ENCODE results near the gene NAALADL2. TPM values are rescaled to one million over a fixed set of nuclear protein-coding genes. Genes with fewer than 3 reads are reported as not detected.
"Not testable (repeated sequence)": the region's sequence is repeated elsewhere in the genome, so short reads cannot be mapped to it uniquely, and the experiment has no call there.

NAALADL2 gene
- total RNA-seq, 2 experiments from 2014 or later: not detected

DNA sequence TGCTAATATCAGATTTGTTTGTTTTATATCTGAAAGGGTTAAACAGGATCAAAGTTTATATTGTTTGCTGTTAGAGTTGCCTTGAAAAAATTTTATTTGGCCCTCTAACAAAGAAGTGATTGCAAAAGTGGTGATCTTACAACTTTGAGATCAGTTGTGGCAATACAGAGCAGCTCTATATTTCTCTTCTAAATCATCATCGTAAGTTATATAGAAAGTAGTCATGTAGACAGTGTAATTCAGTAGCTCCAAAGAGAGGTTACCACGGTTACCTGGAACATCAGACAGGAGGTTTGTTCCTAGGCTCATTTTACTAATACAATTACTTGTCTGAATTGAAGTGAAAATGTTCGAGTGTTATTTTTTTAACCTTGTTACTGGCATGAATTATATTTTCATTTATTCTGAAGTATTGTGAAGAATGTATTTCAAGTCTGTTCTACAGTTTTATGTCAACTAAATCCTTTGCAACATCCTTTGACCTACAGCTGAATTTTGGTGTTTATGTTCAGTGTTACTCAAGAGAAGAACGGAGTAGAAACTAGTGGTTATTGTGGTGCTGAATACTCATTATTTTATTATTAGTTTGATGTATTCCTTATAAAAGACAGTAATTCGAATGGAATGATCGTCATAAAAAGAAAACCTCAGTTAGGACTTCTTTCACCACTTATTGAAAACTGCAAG is 214.2 kb downstream of the NAALADL2 start:
- Mint-ChIP-seq H3K27me3 (no peaks in the 10 kb centered on the region), H3K4me1 (no peaks in the 10 kb centered on the region)
- CTCF ChIA-PET: no interaction called here

DNA sequence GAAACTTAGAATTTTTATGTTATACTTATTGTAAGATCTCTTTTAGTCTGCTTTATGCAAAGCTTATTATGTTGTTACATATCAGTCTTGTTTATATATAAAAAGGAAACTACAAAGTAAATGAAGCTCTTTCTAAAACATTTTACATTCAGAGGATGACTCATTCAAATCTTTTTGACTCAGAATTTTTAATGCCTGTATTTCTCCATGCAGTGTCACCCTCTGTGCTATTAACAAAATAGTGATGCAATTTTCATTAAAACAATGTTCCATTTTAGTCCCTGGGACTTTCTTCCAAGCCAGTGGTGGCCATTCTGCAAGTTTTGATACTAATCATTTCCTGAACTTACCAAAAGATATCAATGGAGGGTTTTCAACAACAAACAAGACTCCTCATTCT is 216.1 kb downstream of the NAALADL2 start:
- peaks cover 2% of the 10 kb centered on the region for H3K9me3 Mint-ChIP-seq
- no peak for DNase-seq
- no peaks in the 10 kb centered on the region for H3K27me3 Mint-ChIP-seq
- ChIA-PET POLR2A (no interaction called here), CTCF (no interaction called here)
- no peak overlapping the region for H3K27ac Mint-ChIP-seq
- no peak overlapping the region for H3K4me3 Mint-ChIP-seq
- no peaks in the 10 kb centered on the region for H3K4me1 Mint-ChIP-seq
- H3K36me3 Mint-ChIP-seq (ENCODE audit: low read depth): no peaks in the 10 kb centered on the region

More for the DNA sequence above, 214.2 kb downstream of the NAALADL2 start:
- no peak overlapping the region for H3K27ac Mint-ChIP-seq
- no peak for DNase-seq
- no peaks in the 10 kb centered on the region for H3K36me3 Mint-ChIP-seq (ENCODE audit: low read depth)
- H3K9me3 Mint-ChIP-seq: peaks cover 2% of the 10 kb centered on the region
- no peak overlapping the region for H3K4me3 Mint-ChIP-seq
- POLR2A ChIA-PET: no interaction called here

DNA sequence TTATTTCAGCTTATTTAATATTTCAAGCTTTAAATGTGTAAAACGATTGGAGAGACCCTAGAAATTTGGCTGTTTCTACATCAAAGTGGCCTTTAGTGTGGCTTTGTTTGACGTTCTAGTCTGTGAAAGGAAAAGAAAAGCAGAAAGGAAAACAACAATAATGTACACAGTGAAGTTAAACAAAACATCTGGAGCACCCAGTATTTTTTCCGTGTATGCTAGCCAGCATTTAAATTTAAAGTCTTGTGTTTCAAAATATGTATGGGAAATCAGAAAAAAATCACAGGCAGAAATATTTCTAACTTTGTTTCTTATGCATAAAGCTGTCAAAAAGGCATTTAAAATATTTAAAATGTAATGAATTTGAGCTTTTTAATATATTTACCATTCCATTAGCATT is 218.1 kb downstream of the NAALADL2 start:
- H3K36me3 Mint-ChIP-seq (ENCODE audit: low read depth): no peaks in the 10 kb centered on the region
- peaks cover 2% of the 10 kb centered on the region for H3K9me3 Mint-ChIP-seq
- no peak overlapping the region for H3K27ac Mint-ChIP-seq
- CTCF ChIA-PET: no interaction called here
- POLR2A ChIA-PET: no interaction called here
- no peaks in the 10 kb centered on the region for H3K27me3 Mint-ChIP-seq
- DNase-seq: no peak
- no peaks in the 10 kb centered on the region for H3K4me1 Mint-ChIP-seq
- H3K4me3 Mint-ChIP-seq: no peak overlapping the region

DNA sequence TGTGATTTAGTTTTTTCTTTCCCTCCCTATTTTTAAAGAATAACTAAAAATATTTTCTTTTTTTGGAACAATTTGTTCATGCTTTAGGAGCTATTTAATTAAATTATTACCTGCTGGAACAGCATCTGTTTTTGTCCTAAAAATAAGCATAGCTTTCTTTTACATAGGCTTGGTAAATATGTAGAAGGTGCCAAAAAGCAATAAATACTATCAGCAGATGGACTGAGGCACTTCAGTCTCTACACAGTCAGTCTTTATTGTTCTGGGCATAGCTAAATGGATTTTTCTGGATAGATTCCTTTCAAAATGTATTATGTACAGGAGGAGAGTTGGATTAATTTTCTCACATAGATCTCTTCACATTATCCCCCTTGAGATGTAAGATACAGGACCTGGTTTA is 223.5 kb downstream of the NAALADL2 start:
- CTCF ChIA-PET: no interaction called here

DNA sequence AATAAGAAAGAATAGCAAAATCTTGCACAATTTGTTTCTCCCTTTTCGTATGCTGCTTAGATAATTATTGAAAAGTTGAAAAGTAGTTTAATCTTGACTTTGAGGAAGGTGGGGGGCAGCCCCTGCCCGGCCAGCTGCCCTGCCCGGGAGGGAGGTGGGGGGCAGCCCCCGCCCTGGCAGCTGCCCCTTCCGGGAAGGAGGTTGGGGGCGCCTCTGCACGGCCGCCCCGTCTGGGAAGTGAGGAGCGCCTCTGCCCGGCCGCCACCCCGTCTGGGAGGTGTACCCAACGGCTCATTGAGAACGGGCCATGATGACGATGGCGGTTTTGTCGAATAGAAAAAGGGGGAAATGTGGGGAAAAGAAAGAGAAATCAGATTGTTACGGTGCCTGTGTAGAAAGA is 228.0 kb downstream of the NAALADL2 start:
- CTCF ChIA-PET; H3K4me3 Mint-ChIP-seq; POLR2A ChIA-PET; H3K4me1 Mint-ChIP-seq; H3K27me3 Mint-ChIP-seq; H3K9me3 Mint-ChIP-seq; H3K36me3 Mint-ChIP-seq (ENCODE audit: low read depth); H3K27ac Mint-ChIP-seq; DNase-seq: not testable (repeated sequence)

More for the DNA sequence above, 223.5 kb downstream of the NAALADL2 start:
- Mint-ChIP-seq H3K27me3 (no peaks in the 10 kb centered on the region), H3K4me3 (no peak overlapping the region), H3K9me3 (no peaks in the 10 kb centered on the region), H3K4me1 (no peaks in the 10 kb centered on the region), H3K27ac (no peak overlapping the region), H3K36me3 (ENCODE audit: low read depth) (no peaks in the 10 kb centered on the region)
- no peak for DNase-seq
- POLR2A ChIA-PET: no interaction called here

DNA sequence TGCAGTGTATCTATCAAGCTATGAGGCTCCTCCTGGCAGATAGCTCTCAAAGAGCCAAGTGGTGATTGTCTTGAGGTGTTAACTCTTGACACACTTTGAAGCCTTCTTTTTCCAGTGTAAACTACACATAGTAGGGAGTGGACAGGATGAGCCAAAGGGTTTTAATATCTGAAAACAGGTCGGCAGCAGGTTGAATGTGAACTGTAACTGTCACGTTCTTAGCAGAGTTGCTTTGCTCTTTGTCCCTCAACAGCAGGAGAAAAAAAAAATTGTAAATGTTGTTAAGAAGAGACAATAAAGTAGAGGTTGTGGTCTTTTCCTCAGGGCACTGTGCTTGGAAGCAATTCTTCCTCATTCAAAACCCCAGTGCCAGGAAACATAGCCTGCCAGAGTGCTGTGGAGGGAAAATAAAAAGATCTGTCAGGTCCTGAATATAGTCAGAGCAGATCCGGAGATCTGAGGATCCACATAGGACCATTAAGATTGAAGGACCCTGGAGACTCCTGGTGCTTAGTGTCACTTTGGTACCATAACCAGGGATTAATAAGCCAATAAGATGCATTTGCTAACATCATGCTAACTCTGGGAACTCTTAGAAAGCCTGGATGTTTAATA is 229.7 kb downstream of the NAALADL2 start:
- no peaks in the 10 kb centered on the region for H3K9me3 Mint-ChIP-seq
- H3K4me3 Mint-ChIP-seq: no peak overlapping the region
- ChIA-PET CTCF (no interaction called here), POLR2A (no interaction called here)
- H3K27ac Mint-ChIP-seq: no peak overlapping the region
- no peak for DNase-seq
- no peaks in the 10 kb centered on the region for H3K36me3 Mint-ChIP-seq (ENCODE audit: low read depth)
- no peaks in the 10 kb centered on the region for H3K4me1 Mint-ChIP-seq
- H3K27me3 Mint-ChIP-seq: no peaks in the 10 kb centered on the region

DNA sequence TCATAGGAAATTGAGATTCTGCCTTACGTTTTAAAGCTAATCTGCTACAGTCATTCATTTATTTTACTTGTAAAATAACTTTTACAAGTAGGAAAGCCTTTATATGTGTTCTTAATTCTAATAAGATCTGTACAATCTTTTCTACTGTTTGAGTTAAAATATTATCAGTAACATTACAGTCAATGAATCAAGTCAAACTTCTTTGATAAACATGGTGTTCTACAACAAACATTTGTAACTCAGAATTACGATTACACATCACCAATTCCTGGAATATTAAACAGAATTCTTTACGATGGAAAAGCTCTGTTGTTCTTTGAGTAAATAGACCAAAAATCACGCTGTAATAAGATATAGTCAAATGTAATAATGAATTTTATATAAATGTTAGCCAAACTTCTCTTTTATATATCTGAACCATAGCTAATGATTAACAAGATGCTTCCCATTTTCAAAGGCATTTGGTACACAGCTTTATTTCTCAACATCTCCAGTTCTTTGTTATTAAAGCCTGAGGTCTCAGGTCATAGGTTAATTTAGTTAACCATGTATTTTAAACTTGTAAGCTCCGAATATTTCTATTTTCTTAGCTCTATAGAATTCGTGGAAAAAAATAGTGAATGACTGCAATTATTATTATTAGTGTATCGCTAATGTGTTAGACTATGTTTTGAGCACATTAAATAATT is 232.4 kb downstream of the NAALADL2 start:
- CTCF ChIA-PET: no interaction called here
- POLR2A ChIA-PET: no interaction called here

DNA sequence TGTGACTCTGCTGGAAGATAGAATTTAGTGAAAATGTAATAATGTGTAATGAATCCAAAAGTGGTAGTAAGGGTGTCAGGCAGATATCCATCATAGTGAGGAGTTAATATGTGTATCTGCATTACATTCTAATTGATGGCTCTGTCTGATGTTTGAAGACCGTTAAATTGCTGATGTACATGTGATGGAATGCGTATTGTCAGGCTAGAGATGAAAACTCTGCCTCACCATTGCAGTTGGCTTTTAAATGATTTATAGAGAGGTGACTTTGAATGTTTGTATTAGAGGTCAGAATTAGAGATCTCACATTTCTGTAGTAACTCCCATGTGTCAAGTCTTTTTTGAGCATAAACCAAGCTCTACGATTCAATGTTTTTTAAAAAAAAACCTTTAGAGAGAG is 234.6 kb downstream of the NAALADL2 start:
- DNase-seq: no peak
- no peaks in the 10 kb centered on the region for H3K27me3 Mint-ChIP-seq
- no peak overlapping the region for H3K27ac Mint-ChIP-seq
- H3K36me3 Mint-ChIP-seq (ENCODE audit: low read depth): no peaks in the 10 kb centered on the region
- CTCF ChIA-PET: no interaction called here
- no peak overlapping the region for H3K4me3 Mint-ChIP-seq
- POLR2A ChIA-PET: no interaction called here
- H3K4me1 Mint-ChIP-seq: no peaks in the 10 kb centered on the region
- no peaks in the 10 kb centered on the region for H3K9me3 Mint-ChIP-seq

More for the DNA sequence above, 232.4 kb downstream of the NAALADL2 start:
- Mint-ChIP-seq H3K9me3 (no peaks in the 10 kb centered on the region), H3K36me3 (ENCODE audit: low read depth) (no peaks in the 10 kb centered on the region), H3K4me3 (no peak overlapping the region), H3K4me1 (no peaks in the 10 kb centered on the region), H3K27ac (no peak overlapping the region), H3K27me3 (no peaks in the 10 kb centered on the region)
- DNase-seq: no peak

DNA sequence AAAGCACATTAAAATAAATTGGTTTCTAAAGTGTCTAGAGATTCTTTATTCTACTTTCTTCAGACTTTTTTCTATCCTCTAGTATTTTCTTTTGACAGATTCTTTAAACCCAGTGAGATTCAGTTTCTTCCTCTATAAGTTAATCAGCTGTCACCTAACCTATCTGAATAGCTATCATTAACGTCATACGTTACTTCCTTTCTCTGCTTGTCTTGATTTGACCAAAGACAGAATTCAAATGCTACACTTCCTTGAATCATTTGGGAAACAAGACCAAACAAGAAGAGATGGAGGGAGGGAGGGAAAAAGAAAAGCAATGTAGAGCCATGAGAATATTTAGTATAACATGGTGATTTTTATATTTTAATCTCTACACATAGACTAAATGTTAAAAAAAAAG is 235.2 kb downstream of the NAALADL2 start:
- ChIA-PET CTCF (no interaction called here), POLR2A (no interaction called here)
- no peaks in the 10 kb centered on the region for H3K27me3 Mint-ChIP-seq
- no peak overlapping the region for H3K4me3 Mint-ChIP-seq
- H3K27ac Mint-ChIP-seq: no peak overlapping the region
- no peaks in the 10 kb centered on the region for H3K4me1 Mint-ChIP-seq
- no peak for DNase-seq
- no peaks in the 10 kb centered on the region for H3K9me3 Mint-ChIP-seq
- H3K36me3 Mint-ChIP-seq (ENCODE audit: low read depth): no peaks in the 10 kb centered on the region

DNA sequence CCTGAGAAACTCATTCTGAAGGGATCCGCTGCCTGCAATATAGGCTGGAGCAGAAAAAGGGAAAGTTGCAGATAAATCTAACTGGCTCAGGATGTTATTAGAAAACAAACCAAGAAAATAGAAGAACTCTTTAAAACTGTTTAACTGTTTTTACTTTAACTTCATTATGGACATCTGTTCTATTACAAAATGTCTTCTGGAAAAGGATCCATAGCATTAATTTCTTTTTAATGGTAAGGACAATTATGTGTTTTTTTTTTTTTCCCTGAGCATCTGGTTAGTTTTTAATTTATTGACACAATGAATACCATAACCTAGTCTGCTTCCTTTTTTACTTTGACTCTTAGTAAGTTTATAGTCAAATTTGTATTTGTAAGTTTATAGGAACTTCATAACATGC is 239.5 kb downstream of the NAALADL2 start:
- no peaks in the 10 kb centered on the region for H3K9me3 Mint-ChIP-seq
- H3K36me3 Mint-ChIP-seq (ENCODE audit: low read depth): no peaks in the 10 kb centered on the region
- no peaks in the 10 kb centered on the region for H3K4me1 Mint-ChIP-seq
- no peaks in the 10 kb centered on the region for H3K27me3 Mint-ChIP-seq
- no peak for DNase-seq
- no peak overlapping the region for H3K4me3 Mint-ChIP-seq
- H3K27ac Mint-ChIP-seq: no peak overlapping the region
- CTCF ChIA-PET: no interaction called here
- POLR2A ChIA-PET: no interaction called here

DNA sequence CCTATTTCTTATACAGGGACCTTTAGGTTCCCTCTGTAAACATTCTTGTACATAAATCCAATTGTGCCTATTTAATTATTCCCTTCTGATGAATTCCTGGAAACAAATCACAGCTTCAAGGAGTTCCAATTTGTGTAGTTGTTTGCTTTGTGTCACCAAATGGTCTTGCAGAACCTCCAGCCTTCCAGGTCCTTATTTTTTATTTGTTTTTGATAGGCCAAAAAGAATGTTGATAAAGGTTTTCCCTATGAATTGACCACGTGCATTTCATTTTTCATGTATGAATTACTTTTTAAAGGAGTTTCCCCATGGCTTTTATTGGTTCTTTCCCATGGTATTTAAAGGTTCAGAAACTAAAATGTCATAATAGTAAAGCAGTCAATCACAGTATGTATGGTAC is 243.0 kb downstream of the NAALADL2 start:
- Mint-ChIP-seq H3K4me3 (no peak overlapping the region), H3K4me1 (no peaks in the 10 kb centered on the region), H3K9me3 (no peaks in the 10 kb centered on the region), H3K27ac (no peak overlapping the region), H3K36me3 (ENCODE audit: low read depth) (no peaks in the 10 kb centered on the region), H3K27me3 (no peaks in the 10 kb centered on the region)
- POLR2A ChIA-PET: no interaction called here
- DNase-seq: no peak
- CTCF ChIA-PET: no interaction called here

DNA sequence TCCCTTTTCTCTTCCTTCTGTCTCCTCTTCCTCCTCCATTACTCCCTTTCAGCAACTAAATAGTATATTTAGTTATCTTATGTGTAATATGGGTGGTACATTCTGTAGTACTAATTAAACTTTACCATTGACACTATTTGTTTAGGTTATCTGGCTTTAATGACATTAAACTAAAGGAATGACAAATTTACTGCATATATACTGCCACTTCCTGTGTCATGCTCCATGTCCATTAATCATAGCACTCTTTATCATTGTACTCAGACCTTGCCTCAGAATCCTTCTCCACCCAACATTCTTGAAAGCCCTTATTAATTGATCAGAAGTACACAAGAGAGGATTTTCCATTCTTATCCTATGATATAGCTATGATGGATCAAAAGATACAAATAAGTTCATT is 244.2 kb downstream of the NAALADL2 start:
- no peak overlapping the region for H3K4me3 Mint-ChIP-seq
- POLR2A ChIA-PET: no interaction called here
- no peaks in the 10 kb centered on the region for H3K27me3 Mint-ChIP-seq
- CTCF ChIA-PET: no interaction called here
- no peaks in the 10 kb centered on the region for H3K9me3 Mint-ChIP-seq
- H3K27ac Mint-ChIP-seq: no peak overlapping the region
- H3K36me3 Mint-ChIP-seq (ENCODE audit: low read depth): no peaks in the 10 kb centered on the region
- no peaks in the 10 kb centered on the region for H3K4me1 Mint-ChIP-seq
- no peak for DNase-seq

DNA sequence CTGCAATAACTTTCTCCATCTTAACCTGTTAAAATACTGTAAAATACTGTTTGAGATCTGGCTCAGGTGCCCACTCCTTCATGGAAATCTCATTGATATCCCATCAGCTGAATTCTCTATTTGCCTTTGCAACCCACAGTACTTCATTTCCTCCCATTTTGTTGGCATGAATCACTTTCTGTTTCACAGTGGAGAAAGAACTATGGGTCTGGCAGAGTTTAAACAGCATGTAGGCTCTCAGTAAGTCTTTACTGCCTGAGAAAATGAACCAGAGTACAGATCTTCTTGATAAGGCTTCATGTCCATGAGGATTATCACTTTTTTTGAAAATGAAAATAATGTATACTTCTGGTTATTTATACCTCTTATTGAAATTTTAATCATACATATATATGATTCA is 245.9 kb downstream of the NAALADL2 start:
- H3K36me3 Mint-ChIP-seq (ENCODE audit: low read depth): no peaks in the 10 kb centered on the region
- no peaks in the 10 kb centered on the region for H3K4me1 Mint-ChIP-seq
- ChIA-PET POLR2A (no interaction called here), CTCF (no interaction called here)
- H3K27ac Mint-ChIP-seq: no peak overlapping the region
- no peaks in the 10 kb centered on the region for H3K9me3 Mint-ChIP-seq
- no peak for DNase-seq
- no peaks in the 10 kb centered on the region for H3K27me3 Mint-ChIP-seq
- no peak overlapping the region for H3K4me3 Mint-ChIP-seq

DNA sequence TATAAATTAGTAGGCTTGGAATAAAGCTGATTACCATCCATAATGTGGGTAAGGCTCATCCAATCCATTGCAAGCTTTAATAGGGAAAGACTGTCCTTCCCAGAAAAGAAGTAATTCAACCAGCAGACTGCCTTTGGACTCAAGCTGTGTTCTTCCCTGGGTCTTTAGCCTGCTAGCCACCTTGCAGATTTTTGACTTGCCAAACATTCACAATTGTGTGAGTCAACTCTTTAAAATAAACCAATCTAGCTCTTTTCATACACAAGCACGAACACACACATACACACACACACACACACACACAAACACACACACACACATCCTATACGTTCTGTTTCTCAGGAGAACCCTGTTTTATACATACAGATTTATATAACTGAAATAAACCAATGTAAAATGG is 248.1 kb downstream of the NAALADL2 start:
- Mint-ChIP-seq H3K36me3 (ENCODE audit: low read depth) (no peaks in the 10 kb centered on the region), H3K4me1 (no peaks in the 10 kb centered on the region), H3K9me3 (no peaks in the 10 kb centered on the region), H3K27me3 (no peaks in the 10 kb centered on the region), H3K27ac (no peak overlapping the region), H3K4me3 (no peak overlapping the region)
- no peak for DNase-seq
- ChIA-PET CTCF (no interaction called here), POLR2A (no interaction called here)
